ENCODE measurements around the gene LAMA1.

LAMA1 gene

DNA sequence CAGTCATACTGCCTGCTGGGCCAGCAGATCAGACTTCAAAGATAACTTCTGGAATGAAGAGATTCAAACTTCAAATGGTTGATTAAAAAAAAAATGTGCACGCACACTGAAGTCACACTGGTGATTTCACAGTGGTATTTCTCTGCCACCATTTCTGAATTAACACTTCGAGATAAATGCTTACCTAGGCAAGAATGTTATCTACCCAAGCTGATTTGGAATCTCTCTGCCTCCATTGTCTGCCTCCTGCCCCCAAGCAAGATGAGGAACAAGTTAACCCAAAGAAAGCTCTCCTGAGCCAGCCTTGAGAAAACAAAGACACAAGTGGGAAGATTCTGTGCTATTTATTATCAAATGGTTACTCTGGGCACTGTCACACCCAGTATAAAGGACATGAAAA, 6.5 kb downstream of the LAMA1 start:
- no peak for DNase-seq

DNA sequence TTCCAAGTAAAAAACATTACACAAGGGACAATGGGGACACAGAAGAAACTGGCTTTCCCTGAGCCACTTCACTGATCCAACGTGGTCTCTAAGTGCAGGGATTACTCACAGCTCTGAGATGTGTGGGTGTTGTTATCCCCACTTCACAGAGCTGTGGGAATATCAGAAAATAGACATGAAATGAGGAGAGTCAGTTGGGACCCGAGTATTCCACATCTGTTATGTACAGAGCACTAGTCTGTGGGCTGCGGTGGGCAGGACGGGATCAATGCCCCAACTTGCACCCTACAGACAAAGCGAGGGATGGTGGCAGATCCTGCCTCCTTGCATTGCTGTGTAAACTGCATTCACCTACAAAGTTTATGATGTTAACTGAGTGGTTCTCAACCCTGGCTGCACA, 11.7 kb downstream of the LAMA1 start:
- no peak for DNase-seq

DNA sequence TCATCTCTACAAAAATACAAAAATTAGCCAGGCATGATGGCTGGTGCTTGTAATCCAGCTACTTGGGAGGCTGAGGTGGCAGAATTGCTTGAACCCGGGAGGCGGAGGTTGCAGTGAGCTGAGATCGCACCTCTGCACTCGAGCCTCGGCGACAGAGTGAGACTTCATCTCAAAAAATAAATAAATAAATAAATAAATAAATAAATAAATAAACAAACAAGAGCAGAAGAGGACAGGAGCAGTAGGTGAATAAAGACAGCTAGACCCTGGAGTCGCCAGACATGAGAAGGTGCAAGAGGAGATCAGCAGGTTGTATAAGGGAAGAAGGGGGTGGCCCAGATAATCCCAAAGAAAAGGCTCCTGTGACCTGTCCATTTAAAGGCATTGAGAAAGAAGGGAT, 12.3 kb downstream of the LAMA1 start:
- DNase-seq = no peak

DNA sequence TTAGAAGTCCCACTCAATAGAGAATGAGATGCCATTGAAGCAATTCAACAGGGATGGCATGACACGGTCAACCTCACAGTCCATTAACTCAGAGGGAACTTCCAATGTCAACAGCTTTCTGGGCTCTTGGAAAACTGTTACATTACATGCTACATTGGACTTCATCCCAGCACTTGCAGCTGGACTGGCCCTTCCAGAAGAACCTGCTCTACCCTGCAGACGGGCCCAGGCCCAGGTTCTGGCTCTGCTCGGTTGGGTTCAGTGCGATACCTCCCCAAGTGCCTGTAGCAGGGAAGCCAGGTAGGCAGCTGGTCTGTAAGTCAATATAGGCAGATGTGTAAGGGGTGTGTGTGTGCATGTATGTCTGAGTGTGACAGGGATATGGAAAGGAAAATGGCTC, 12.9 kb downstream of the LAMA1 start:
- DNase-seq = no peak

DNA sequence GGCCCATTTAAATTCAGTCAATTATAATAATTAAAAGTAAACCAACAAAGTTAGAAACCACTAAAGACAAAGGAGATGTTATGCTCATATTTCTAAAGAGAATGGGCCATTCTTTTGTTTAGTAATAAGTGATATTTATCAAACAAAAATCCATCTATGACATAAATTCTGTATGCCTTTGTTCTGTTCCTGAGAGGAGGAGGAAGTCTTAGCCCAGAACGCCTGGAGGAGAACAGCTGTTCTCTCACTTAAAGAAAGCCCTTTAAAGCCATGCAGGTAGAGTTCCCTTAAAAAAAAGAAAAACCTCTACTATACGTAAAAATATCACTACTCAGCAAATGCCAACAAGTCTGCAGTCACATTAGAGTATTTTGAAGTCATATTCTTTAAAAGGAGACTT, 15.5 kb downstream of the LAMA1 start:
- DNase-seq = no peak

DNA sequence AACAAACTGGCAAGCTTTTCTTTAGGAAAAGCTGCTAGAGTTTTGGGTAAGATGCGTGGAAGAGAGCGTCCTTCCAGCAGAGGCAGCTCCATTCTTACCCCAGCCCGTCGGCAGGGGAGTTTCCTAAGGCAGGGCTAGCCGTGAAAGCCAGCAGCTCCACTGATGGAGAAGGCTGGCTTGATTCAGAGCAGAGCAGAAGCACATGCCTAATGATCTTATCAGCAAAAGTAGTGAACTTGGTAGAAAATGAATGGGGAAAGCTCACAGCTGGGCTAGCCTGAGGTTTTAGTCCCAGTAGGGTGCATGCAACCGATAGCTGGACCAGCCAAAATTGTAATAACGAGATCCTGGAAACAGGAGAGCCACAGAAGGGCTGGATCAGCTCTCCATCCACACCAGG, 20.8 kb downstream of the LAMA1 start:
- DNase-seq = no peak

DNA sequence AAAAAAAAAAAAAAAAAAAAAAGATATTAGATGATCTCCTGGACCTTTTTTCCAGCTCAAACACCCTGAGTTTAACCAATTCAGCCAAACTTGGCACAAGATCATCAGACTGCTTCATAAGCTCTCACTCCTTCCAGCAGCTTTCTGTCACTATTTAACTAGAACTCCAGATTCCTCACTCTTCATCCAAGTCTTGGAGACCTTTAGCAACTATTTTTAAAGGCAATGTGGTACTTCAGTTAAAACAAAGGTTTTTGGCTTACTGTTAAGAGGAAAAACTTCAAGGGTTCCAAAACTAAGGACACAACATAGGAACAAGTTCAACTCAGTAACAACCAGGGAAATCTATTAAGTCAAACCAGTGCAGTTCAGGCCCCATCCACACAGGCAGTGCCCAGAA, 23.2 kb downstream of the LAMA1 start:
- no peak for DNase-seq

DNA sequence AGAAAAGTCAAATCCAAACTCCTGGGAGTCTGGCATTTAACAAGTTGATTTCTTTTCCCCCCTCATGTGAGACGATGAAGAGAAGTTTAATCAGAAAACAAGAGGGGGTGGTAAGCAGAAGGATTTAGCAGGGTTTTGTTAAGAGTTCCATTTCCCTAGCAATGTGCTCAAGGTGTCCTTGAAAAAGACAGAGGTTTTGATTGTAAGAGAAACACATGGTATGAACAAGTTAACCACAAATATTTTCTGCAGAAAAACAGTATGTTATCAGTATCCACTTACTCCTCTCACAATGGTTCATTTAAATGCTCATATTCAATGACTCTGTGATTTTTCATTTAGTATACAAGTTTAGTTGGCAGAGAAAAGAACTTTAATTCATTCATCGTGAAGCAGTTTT, 26.8 kb downstream of the LAMA1 start:
- DNase-seq = no peak

DNA sequence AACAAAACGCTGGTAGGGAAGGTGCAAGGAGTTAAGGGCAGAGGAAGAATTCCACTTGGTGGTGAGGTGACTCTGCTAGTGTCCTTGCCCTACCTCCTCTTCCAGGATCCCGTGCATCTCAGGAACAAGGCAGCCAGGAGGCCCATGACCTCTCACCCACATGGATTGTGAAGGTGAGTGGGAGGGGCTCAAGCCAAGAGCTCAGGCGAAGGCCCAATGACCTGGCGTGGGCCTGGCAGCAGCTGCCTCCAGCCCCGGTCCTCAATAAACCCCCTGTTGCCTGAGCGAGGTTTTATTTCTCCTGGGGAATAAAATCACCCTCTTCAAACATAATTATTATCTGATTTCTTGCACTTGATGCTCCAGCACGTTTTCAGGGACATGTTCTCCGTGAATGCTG, 28.2 kb downstream of the LAMA1 start:
- DNase-seq = no peak

DNA sequence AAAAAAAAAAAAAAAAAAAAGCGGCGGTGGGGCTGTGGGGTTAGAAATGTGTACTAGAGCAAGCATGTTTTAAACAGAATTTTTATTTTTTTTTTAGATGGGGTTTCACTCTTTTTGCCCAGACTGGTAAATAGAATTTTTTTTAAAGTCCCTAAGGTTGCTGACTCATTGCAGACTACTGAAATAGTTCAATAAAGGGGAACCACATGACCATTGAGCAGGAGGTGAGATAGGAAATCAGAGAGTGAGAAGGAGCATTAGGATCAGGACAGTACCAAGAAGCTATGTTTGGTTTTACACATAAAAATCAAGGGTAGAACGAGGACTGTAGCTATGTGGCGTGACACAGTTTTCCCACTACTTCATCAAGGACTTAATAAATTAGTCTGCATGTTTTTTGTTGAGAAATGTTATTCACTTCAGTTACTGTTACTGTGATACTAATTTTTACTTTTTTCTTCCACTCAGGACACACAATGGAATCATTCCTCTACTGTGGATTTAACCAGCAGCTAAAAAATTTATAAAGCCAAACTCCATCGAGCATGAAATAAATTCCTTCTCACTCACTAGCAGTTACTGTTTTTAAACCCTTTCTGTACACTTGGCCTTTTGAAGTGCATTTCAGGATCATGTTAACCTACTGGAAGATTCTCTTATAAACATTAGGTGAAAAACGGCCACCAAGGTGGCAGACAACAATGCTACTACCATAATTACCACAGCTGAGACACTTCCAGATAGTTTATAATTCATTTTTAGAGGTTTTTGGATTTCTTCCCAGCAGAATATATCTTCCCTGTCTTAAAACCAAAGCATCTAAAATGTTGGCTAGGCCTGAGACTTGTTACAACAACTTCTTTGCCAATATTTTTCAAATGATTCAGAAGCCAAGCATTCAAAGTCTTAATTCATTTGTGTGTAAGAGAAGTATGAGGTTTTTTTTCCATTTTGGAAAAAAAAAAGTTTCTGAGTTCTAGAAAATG, 33.2 kb downstream of the LAMA1 start:
- DNase-seq = no peak

DNA sequence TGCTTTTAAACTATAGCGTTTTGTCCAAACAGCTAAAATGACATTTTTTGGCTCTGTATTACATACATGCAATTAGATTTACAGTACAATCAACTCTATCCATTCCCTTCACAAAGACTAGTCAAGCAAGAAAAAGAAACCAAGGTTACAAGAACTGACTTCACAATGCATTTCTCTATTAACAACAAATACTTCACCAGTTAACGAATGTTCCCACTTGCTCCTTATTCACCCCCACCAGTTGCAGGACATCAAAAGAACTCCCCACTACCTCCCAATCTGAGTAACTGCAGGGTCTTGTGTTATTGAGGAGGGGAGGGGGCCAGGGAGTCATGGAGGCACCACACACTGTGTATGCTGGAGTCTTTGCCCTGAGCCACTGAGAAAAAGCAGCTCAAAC, 34.9 kb downstream of the LAMA1 start:
- DNase-seq = no peak

DNA sequence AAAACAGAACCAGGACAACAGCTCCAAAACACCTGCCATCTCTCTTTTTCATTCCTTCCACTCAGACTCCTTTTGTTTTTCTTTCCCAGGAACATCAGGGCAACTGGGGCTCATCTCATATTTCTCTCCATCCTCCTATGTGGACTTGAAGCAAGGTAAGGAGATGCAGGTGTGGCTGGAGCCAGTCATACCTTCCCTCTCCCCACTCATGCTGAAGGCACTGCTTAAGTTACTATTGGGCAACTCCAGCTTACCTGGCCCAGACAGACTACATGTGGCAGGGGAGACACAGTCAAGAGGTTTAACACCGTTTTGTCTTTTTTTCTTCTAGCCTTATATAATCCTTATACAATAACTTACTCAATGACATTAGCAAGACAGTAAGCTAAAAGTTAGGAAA, 38.4 kb downstream of the LAMA1 start:
- DNase-seq = no peak

DNA sequence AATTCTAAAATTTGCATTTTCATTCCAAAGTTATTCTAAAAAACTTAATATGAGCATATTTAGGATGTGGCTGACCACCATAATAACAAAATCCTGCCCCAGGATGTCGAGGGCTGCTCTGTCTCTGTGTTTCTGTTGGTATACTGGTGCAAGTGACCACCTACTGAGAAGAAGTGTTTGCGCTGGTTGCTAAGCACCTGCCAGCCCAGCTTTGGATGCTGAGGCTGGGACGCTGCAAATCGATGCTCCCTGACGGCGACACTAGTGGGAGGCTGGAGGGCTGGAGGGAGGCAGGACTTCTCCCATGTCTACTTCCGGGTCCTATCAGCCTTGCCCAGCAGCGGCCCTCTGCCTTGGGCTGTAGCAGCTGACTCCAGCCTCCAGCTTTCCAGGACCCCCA, 45.0 kb downstream of the LAMA1 start:
- DNase-seq = no peak

DNA sequence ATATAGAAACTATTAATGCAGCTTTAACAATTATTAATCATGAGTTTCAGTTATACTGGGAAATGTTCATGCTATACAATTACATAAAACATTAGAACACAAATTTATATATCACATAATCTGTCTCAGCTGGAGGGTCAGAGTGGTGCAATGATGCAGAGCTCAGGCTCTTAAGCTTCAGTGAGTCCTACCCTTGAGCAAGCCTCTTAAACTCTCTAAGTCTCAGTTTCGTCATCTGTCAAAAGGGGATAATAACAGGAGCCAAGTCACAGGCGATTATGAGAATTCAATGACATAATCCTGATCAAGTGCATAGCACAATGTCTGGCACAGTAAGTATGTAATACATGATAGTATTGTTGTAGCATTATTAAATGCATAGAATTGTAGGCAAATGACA, 46.0 kb downstream of the LAMA1 start:
- DNase-seq = no peak

DNA sequence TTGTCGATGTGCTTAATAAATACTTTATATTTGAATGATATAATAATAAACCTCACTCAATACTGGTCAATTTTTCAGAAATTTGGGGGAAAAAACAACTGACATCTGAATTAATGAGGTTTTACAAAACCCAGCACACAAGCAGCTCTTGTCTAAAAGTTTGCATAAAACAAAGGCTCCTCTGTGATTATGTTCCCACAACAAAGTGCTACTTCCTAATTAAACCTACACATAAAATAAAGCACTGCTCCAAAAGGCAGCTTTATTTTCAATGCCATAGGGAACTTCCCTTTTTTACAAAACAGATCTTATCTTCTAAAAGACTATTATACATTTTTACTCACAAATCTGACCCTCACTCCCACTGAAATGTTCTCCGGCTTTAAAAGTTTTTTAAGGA, 47.1 kb downstream of the LAMA1 start:
- DNase-seq = no peak

DNA sequence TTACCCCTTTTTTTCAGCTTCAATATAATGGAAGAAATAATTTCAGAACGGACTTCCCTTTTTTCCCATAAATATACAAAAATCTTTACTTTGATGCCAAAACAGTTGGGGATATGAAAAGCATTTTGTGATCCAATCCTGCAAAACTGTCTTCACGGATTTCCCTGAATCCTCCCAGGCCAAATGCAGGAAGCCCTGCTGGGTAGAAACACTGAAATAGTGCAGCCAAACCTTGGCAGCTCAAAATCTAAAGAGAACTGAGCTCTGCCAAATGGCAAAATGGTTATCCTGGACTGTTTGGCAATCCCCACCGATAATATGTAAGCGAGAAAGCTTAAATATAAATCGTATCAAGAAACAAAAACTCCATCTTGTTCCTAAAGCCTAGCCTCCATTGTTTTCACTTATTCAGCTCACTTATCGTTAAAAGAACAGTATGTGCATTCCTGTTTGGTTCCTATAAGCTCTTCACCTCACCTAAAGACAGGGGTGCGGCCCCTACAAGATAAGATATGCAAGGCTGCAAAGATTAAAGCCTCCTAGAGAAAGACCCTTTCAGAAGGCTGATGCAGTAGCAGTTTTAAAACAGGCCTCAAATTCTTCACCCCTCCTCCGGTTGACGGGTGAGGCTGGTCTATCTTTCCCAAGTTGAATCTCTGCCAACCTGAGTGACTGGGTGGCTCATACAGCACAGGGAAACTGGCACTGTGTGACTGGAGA, 48.6 kb downstream of the LAMA1 start:
- DNase-seq = no peak

DNA sequence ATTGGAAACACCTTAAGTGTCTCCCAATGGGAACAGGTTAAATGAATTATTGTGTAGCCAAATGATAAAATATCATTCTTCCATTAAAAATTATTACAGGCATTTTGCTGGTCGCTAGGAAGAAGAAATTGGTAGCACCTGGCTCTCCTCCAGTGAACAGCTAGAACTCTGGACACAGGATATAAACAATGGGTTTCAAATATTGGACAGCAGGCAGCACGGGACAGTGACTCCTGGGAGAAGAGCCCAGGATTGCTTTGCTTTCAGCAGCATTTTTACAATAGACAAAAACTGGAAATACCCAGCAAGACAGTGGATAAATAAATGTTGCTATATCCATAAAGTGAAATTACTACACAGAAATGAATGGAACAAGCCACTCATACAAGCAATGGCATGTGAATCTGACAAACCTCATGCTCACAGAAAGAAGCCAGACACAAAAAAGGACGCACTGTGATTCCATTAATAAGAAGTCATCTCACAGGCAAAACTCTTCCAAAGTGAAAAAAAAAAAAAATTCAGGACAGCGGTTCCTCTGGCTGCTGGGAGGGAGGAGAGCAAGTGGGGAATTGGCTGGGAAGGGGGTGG, 50.5 kb downstream of the LAMA1 start:
- DNase-seq = no peak

DNA sequence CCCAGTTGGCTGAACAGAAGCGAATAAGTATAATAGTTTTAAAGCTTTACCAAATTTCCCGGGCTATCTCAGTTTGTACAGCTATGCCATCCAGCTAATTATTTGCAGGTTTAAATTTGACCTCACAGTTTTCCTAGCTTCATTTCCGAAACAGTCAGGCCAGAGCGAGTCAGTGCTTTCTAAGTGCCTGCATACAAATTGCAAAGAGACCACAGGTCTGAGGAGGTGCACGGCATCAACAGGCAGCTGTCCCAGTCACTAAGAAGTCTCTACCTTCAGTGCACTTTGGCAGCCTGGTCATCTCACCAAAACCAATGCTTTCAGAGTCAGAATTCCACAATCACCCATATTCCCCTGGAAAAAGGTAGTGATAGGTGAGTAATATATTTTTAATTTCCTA, 51.9 kb downstream of the LAMA1 start:
- no peak for DNase-seq

DNA sequence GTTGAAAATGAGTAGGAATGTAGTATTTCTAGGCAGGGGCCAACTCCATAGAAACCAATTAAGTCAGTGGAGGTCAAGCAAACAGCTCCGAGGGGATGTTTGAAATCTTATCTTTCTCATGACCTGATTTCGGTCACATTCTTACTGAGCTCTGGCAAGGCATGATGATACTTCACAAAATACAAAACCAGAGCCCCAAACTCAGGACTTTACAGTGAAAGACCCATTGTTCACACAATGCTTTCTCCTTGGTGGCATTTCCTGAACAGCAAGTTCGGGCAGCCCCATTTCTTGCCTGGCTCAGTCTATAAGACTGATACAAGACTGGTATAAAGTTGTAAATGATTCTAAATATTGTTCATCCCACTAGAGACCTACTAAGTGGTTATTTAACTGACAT, 53.3 kb downstream of the LAMA1 start:
- DNase-seq = no peak

DNA sequence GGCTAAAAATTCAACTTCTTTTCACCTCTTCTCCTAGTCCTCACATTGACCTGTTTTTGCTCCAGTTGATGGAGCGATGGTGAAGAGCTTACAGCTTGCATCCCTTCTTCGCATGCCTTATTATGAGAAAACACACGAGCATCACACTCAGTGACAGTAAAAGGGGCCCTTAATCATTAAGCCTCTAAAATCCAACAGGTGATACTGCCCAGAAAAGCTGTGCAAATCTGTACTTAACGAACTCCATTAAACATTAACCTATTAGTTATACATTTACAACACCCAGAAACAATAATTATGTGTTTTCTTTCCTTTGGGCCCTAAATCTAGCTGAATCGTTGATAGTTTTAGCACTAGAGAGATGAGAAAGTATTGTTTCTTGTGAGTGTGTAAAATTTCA, 54.8 kb downstream of the LAMA1 start:
- DNase-seq = no peak

DNA sequence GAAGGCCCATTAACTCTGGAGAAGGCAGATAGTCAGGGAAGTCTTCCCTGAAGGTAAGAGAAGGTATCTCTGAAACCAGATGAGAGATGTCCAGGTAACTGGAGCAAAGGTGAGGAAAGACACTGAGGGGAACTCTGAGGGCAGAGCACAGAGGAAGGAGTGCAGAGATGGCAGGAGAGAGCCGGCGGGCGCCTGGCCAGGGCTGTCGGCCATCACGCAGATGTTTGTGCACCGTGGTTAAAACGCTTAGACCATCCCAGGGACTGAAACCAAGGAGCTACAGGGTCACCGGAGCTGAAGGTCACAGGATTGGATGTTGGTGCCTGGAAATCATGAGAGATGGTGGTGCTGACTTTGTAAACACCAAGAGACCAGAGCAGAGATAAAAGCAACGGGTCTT, 55.4 kb downstream of the LAMA1 start:
- DNase-seq = no peak

DNA sequence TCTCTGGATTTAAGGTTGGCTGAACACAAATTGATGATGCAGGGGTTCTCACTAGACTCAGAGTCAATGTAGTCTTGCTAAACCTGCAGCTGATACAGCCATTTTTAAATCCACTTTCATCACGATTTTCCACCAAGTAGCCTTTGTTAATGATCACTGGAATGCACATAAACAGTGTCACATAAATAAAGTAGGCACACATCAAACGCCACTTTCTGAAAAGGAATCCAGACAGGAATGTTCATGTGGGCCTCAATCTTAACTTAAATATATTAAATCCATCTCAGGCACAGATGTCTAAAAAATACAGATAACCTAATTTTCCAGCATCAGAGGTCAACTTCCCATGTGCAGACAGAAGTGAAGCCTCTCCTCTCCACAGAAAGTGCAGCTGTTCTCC, 58.3 kb downstream of the LAMA1 start:
- no peak for DNase-seq

DNA sequence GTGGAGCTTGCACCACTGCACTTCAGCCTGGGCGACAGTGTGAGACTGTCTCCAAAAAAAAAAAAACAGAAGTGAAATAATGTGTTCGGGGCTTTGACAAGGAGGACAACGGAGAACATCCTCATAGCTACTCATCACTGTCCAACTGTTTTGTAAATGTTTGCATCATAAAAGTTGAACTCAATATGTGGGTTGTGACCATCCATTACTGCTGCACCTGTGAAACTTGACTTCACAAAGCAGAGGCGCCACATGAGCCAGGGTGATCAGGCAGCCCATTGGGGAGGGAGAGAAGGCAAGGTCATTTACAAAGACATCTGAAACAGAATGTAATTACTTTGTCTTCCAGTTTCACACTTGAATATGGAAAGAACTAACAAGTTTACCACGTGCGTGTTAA, 61.6 kb downstream of the LAMA1 start:
- DNase-seq = no peak

DNA sequence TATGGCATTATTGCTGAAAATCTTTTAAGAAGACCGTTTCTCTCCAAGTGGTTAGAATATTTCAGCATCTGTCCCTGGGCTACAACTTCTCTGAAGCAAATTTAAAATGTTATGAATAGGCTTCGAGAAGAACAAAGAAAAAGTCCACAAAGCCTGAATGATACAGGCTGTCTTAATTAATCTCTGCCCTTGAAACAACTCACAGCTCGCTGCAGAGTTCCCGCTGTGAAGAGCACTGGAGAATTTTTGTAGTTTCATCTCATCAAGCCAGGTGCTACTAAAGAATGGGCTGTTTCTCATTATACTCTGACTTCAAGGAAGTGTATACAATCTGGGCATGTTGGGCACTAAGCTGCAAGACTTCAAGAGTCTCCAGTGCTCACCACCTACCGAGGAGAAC, 67.6 kb downstream of the LAMA1 start:
- DNase-seq = no peak

All from activated CD4-positive, alpha-beta T cell treated with anti-CD3 and anti-CD28 coated beads for 48 hours (primary cell).